Smooth muscle cell (in vitro differentiated cells): ENCODE measurements around the gene PSG7. TPM values are rescaled to one million over a fixed set of nuclear protein-coding genes. Genes with fewer than 3 reads are reported as not detected.
"Not testable (repeated sequence)": the region's sequence is repeated elsewhere in the genome, so short reads cannot be mapped to it uniquely, and the experiment has no call there.

ENCODE experiments used
- DNase-seq: peaks from one replicate; lab custom pipeline; 2025; ENCODE audit not compliant: unreplicated experiment; lab: John Stamatoyannopoulos, UW
- H2AFZ ChIP-seq: fragments of 200-600 bp; sonication (generic); 2 replicates; pipeline ENCODE4 v1.6.0; 2016; ENCODE audit warnings: antibody characterized with exemption, low read depth, mild to moderate bottlenecking
- H3F3A ChIP-seq: fragments of 200-600 bp; sonication (generic); 2 replicates; pipeline ENCODE4 v1.6.0; 2017; ENCODE audit warnings: antibody characterized with exemption, low read depth
- H3K27ac ChIP-seq: fragments of 200-600 bp; sonication (generic); 2 replicates; pipeline ENCODE4 v1.5.1; 2016; ENCODE audit warnings: low read depth, mild to moderate bottlenecking
- H3K27me3 ChIP-seq: fragments of 200-600 bp; sonication (generic); 2 replicates; pipeline ENCODE4 v1.6.1; 2016; ENCODE audit warnings: low read depth, mild to moderate bottlenecking
- H3K36me3 ChIP-seq: fragments of 200-600 bp; sonication (generic); 2 replicates; pipeline ENCODE4 v1.5.1; 2016; ENCODE audit warnings: low read depth
- H3K4me1 ChIP-seq: fragments of 200-600 bp; sonication (generic); 2 replicates; pipeline ENCODE4 v1.5.1; 2016; ENCODE audit warnings: low read depth
- H3K4me2 ChIP-seq: fragments of 200-600 bp; sonication (generic); 2 replicates; pipeline ENCODE4 v1.6.0; 2016; ENCODE audit warnings: mild to moderate bottlenecking
- H3K4me3 ChIP-seq: fragments of 200-600 bp; sonication (generic); 2 replicates; pipeline ENCODE4 v1.5.1; 2016; ENCODE audit warnings: mild to moderate bottlenecking
- H3K79me2 ChIP-seq: fragments of 200-600 bp; sonication (generic); 2 replicates; pipeline ENCODE4 v1.6.0; 2016; ENCODE audit warnings: low read depth, mild to moderate bottlenecking
- H3K9ac ChIP-seq: fragments of 200-600 bp; sonication (generic); 2 replicates; pipeline ENCODE4 v1.6.0; 2016; ENCODE audit warnings: low read depth
- H3K9me3 ChIP-seq: fragments of 200-600 bp; sonication (generic); replicated peaks from 2 replicates; pipeline ENCODE4 v1.5.1; 2016; ENCODE audit warnings: low read depth
- H4K20me1 ChIP-seq: fragments of 200-600 bp; sonication (generic); 2 replicates; pipeline ENCODE4 v1.6.0; 2016; ENCODE audit warnings: low read depth
- WGBS: methylation state at CpG from one replicate; pipeline ENCODE4 v1.1.7; 2016; ENCODE audit warnings: low lambda C conversion rate; 5-methylcytosine and 5-hydroxymethylcytosine counted together
- polyA plus RNA-seq: library from polyadenylated mRNA; unstranded; fragments of >200 nt; fragmentation: Nextera tagmentation; extraction: Ambion mirVana; gene quantifications from 2 replicates; pipeline ENCODE4 v1.2.1, GENCODE V29; 2016
- total RNA-seq: library from RNA; depleted of rRNA; stranded (reverse); fragments of >200 nt; gene quantifications from 2 replicates; pipeline ENCODE4 v1.2.3, GENCODE V29; 2014
- TF ChIP-seq, protein P1 (sequence below): fragments of 200-600 bp; sonication (generic); IDR thresholded peaks from 2 replicates; pipeline ENCODE4 v1.5.1; 2017; ENCODE audit warnings: borderline replicate concordance, mild to moderate bottlenecking, antibody characterized with exemption; ENCODE audit not compliant: insufficient read depth, poor library complexity, severe bottlenecking

Gene PSG7
- total and polyA plus RNA-seq, 2 experiments from 2014 or later = not detected

- WGBS = 16% methylated on average over 3 of the region's 3 CpGs
Observed at GRCh38 chr19:42919757-42920079, 17.3 kb downstream of the PSG7 start.

GRCh38 chr19:42919070-42919756, 17.8 kb downstream of the PSG7 start:
- not testable (repeated sequence) for H3K27me3 ChIP-seq, H4K20me1 ChIP-seq, H3K79me2 ChIP-seq, H3K27ac ChIP-seq, H3K4me3 ChIP-seq, H3K4me1 ChIP-seq, H3K36me3 ChIP-seq, H3K9ac ChIP-seq, H2AFZ ChIP-seq, H3K4me2 ChIP-seq, DNase-seq, H3F3A ChIP-seq, H3K9me3 ChIP-seq
- WGBS = 78% methylated on average over 26 of the region's 26 CpGs

More at GRCh38 chr19:42919757-42920079, 17.3 kb downstream of the PSG7 start:
- H3K4me1 ChIP-seq = no peaks in the 10 kb centered on the region
- DNase-seq = no peak
- TF ChIP-seq, protein P1, sequence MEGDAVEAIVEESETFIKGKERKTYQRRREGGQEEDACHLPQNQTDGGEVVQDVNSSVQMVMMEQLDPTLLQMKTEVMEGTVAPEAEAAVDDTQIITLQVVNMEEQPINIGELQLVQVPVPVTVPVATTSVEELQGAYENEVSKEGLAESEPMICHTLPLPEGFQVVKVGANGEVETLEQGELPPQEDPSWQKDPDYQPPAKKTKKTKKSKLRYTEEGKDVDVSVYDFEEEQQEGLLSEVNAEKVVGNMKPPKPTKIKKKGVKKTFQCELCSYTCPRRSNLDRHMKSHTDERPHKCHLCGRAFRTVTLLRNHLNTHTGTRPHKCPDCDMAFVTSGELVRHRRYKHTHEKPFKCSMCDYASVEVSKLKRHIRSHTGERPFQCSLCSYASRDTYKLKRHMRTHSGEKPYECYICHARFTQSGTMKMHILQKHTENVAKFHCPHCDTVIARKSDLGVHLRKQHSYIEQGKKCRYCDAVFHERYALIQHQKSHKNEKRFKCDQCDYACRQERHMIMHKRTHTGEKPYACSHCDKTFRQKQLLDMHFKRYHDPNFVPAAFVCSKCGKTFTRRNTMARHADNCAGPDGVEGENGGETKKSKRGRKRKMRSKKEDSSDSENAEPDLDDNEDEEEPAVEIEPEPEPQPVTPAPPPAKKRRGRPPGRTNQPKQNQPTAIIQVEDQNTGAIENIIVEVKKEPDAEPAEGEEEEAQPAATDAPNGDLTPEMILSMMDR = no peak
- no peak overlapping the region for H2AFZ ChIP-seq
- H4K20me1 ChIP-seq = no peaks in the 10 kb centered on the region
- H3K27ac ChIP-seq = no peak overlapping the region
- no peaks in the 10 kb centered on the region for H3K36me3 ChIP-seq
- no peak overlapping the region for H3K4me2 ChIP-seq
- H3K4me3 ChIP-seq = no peak overlapping the region
- H3K9ac ChIP-seq = no peak overlapping the region
- no peaks in the 10 kb centered on the region for H3K27me3 ChIP-seq
- H3F3A ChIP-seq = no peaks in the 10 kb centered on the region
- H3K9me3 ChIP-seq = no peaks in the 10 kb centered on the region
- no peaks in the 10 kb centered on the region for H3K79me2 ChIP-seq

GRCh38 chr19:42918377-42919069, 18.5 kb downstream of the PSG7 start:
- not testable (repeated sequence) for H3K36me3 ChIP-seq, H4K20me1 ChIP-seq, H3K27me3 ChIP-seq, H3K4me2 ChIP-seq, H2AFZ ChIP-seq, H3K27ac ChIP-seq, DNase-seq, H3K4me3 ChIP-seq, H3K9me3 ChIP-seq, H3K9ac ChIP-seq, H3K4me1 ChIP-seq, H3F3A ChIP-seq, H3K79me2 ChIP-seq
- 86% methylated on average over 15 of the region's 15 CpGs for WGBS

GRCh38 chr19:42917634-42918033, 19.4 kb downstream of the PSG7 start, which contains the start of gene PSG6:
TSS of gene PSG6 (minus strand) at chr19:42917894. CDS start at chr19:42917792, 102 bp downstream.
- H3K27me3 ChIP-seq, H3F3A ChIP-seq, DNase-seq, H3K4me3 ChIP-seq, H3K79me2 ChIP-seq, H3K4me2 ChIP-seq, H4K20me1 ChIP-seq, H3K9ac ChIP-seq, H2AFZ ChIP-seq, H3K27ac ChIP-seq, H3K36me3 ChIP-seq, H3K9me3 ChIP-seq, H3K4me1 ChIP-seq: not testable (repeated sequence)
- 13% methylated on average over 1 of the region's 1 CpG for WGBS

- H2AFZ ChIP-seq, H3K27me3 ChIP-seq, H3K36me3 ChIP-seq, DNase-seq, H3K4me2 ChIP-seq, H3K27ac ChIP-seq, H3K9ac ChIP-seq, H3K9me3 ChIP-seq, H4K20me1 ChIP-seq, H3F3A ChIP-seq, H3K4me1 ChIP-seq, H3K4me3 ChIP-seq, H3K79me2 ChIP-seq: not testable (repeated sequence)
- 68% methylated on average over 1 of the region's 1 CpG for WGBS
Observed at GRCh38 chr19:42916931-42917330, 20.1 kb downstream of the PSG7 start.

DNA sequence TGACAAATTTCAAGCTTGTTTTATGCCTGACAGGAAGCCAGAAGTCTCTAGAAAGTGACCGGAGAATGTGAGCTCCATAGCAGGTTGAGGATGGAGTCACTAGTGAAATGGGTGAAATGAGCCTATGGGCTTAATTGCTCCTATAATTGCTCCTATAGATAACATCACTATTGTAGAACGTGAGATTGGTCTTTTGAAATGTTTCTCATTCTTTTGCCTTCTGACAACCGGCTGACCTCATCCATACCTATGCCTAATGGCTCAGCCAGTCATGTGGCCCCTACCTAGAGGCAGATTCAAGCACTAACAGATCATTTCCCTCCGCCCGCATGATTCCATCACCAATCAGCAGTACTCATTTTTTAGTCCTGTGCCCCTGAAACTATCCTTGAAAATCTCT, 23.5 kb downstream of the PSG7 start:
- H3K9ac ChIP-seq, H2AFZ ChIP-seq, H3K4me1 ChIP-seq, H3K79me2 ChIP-seq, H4K20me1 ChIP-seq, H3K4me2 ChIP-seq, H3K9me3 ChIP-seq, H3K27ac ChIP-seq, H3K27me3 ChIP-seq, H3K4me3 ChIP-seq, DNase-seq, H3K36me3 ChIP-seq, H3F3A ChIP-seq: not testable (repeated sequence)
- WGBS = 67% methylated on average over 5 of the region's 5 CpGs

DNA sequence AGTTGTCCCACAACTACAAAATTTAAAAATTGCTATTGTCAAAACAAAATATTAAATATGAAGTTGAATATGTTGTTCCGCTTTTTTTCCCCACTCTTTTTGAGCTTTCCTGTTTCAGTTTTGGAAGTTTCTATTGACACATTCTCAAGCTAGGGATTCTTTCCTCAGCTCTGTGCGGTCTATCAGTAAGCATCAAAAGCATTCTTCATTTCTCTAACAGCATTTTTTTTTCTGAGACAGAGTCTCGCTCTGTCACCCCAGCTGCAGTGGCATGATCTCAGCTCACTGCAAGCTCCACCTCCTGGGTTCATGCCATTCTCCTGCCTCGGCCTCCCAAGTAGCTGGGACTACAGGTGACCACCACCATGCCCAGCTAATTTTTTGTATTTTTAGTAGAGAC, 24.1 kb downstream of the PSG7 start:
- H3K27ac ChIP-seq, H3K9ac ChIP-seq, H3K79me2 ChIP-seq, H3K9me3 ChIP-seq, H3K36me3 ChIP-seq, H3K27me3 ChIP-seq, H2AFZ ChIP-seq, H3K4me3 ChIP-seq, H3F3A ChIP-seq, H3K4me2 ChIP-seq, DNase-seq, H4K20me1 ChIP-seq, H3K4me1 ChIP-seq: not testable (repeated sequence)
- 74% methylated on average over 4 of the region's 4 CpGs for whole genome bisulfite sequencing

- H3K9me3 ChIP-seq, H3K4me3 ChIP-seq, H3K9ac ChIP-seq, H3F3A ChIP-seq, DNase-seq, H2AFZ ChIP-seq, H3K79me2 ChIP-seq, H3K27ac ChIP-seq, H3K36me3 ChIP-seq, H3K27me3 ChIP-seq, H3K4me1 ChIP-seq, H3K4me2 ChIP-seq, H4K20me1 ChIP-seq: not testable (repeated sequence)
- WGBS = 68% methylated on average over 5 of the region's 5 CpGs
Observed at GRCh38 chr19:42911731-42912130, 25.3 kb downstream of the PSG7 start.
